ENCODE results near the gene PPA1. TPM values are rescaled to one million over a fixed set of nuclear protein-coding genes. Genes with fewer than 3 reads are reported as not detected.
"Not testable (repeated sequence)": the region's sequence is repeated elsewhere in the genome, so short reads cannot be mapped to it uniquely, and the experiment has no call there.

PPA1 gene
- total RNA-seq, 4 donors from 2014 or later, result 48.5 to 107 (median 69.8) TPM

GRCh38 chr10:70162151-70162891 is 70.9 kb downstream of the PPA1 start:
- no peak for DNase-seq
- Histone ChIP-seq H3K4me1 (no peaks in the 10 kb centered on the region), H3K27me3 (no peaks in the 10 kb centered on the region), H3K4me3 (no peak overlapping the region), H3K27ac (no peak overlapping the region), H3K9me3 (no peaks in the 10 kb centered on the region), H3K36me3 (no peaks in the 10 kb centered on the region)
- intact Hi-C loops (cut with DNase I; ENCODE audit: low total_unique reads), result no loop called here
- TF ChIP-seq, protein P1, sequence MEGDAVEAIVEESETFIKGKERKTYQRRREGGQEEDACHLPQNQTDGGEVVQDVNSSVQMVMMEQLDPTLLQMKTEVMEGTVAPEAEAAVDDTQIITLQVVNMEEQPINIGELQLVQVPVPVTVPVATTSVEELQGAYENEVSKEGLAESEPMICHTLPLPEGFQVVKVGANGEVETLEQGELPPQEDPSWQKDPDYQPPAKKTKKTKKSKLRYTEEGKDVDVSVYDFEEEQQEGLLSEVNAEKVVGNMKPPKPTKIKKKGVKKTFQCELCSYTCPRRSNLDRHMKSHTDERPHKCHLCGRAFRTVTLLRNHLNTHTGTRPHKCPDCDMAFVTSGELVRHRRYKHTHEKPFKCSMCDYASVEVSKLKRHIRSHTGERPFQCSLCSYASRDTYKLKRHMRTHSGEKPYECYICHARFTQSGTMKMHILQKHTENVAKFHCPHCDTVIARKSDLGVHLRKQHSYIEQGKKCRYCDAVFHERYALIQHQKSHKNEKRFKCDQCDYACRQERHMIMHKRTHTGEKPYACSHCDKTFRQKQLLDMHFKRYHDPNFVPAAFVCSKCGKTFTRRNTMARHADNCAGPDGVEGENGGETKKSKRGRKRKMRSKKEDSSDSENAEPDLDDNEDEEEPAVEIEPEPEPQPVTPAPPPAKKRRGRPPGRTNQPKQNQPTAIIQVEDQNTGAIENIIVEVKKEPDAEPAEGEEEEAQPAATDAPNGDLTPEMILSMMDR (IDR thresholded peaks at IDR 0.05), result no peak

DNA sequence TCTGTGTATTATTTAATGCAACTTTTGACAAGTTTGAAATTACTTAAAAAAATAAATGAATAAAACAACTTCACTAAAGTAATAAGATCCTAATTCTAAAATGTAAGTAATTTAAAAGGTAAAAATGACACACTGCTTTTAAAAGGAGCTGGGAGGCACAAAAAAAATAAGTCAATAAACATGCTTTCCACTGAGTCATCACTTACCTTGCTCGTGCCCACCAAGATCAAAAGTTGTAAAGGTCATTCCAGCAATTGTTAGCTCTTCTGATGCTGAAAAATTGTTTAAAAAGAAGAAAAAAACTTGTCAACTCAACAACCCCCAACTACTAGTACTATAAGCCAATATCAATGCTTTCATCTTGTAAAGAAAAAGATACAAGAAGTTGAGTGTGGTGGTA is 72.4 kb downstream of the PPA1 start:
- no peaks in the 10 kb centered on the region for H3K9me3 ChIP-seq
- H3K4me1 ChIP-seq, result no peaks in the 10 kb centered on the region
- DNase-seq, result no peak
- intact Hi-C loops (cut with DNase I; ENCODE audit: low total_unique reads), result no loop called here
- H3K27ac ChIP-seq, result no peak overlapping the region
- no peaks in the 10 kb centered on the region for H3K36me3 ChIP-seq
- H3K27me3 ChIP-seq, result no peaks in the 10 kb centered on the region
- H3K4me3 ChIP-seq, result no peak overlapping the region
- TF ChIP-seq POLR2A (IDR thresholded peaks at IDR 0.05), result no peak
- TF ChIP-seq, protein P1 (IDR thresholded peaks at IDR 0.05), result no peak

- H3K36me3 ChIP-seq; H3K27me3 ChIP-seq; DNase-seq; H3K4me3 ChIP-seq; intact Hi-C loops (cut with DNase I; ENCODE audit: low total_unique reads); H3K27ac ChIP-seq; H3K4me1 ChIP-seq; H3K9me3 ChIP-seq: not testable (repeated sequence)
Measured at GRCh38 chr10:70159366-70159765, 73.9 kb downstream of the PPA1 start.

GRCh38 chr10:70158113-70158512 is 75.1 kb downstream of the PPA1 start:
- no peak for TF ChIP-seq POLR2A (IDR thresholded peaks at IDR 0.05)
- TF ChIP-seq, protein P1 (IDR thresholded peaks at IDR 0.05), result no peak
- intact Hi-C loops (cut with DNase I; ENCODE audit: low total_unique reads), result no loop called here
- Histone ChIP-seq H3K9me3 (no peaks in the 10 kb centered on the region), H3K36me3 (no peaks in the 10 kb centered on the region), H3K27ac (no peak overlapping the region), H3K27me3 (no peaks in the 10 kb centered on the region), H3K4me1 (no peaks in the 10 kb centered on the region), H3K4me3 (no peak overlapping the region)
- no peak for DNase-seq

DNA sequence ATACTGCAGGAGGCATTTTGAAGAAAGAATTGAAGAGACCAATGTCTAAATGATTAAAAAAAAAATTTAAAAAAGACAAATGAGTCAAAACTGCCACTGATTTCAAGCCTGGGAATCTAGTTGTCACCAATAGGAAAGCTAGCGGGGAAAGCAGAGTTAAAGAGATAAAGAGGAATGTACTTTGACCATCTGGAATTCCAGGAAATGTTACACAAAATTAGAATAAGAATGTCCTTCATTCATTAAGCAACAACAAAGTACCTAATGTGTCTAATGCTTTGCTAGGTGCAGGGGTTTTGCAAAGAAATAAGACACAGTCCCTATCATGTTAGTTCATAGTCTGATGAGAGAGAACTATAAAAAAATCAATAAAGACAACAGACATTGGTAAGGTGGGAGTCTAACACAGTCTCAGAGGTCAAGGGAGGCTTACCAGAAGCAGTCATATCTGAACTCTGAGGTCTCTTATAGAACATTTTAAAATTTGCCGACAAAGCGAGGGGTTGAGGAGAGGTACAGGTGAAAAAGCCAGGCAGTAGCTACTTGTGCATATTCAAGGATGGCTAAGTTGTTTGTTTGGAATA is 77.9 kb downstream of the PPA1 start:
- intact Hi-C loops (cut with DNase I; ENCODE audit: low total_unique reads), result no loop called here
- Histone ChIP-seq H3K4me3 (no peak overlapping the region), H3K36me3 (no peaks in the 10 kb centered on the region), H3K27ac (no peak overlapping the region), H3K9me3 (no peaks in the 10 kb centered on the region), H3K4me1 (no peaks in the 10 kb centered on the region), H3K27me3 (no peaks in the 10 kb centered on the region)
- no peak for DNase-seq
- TF ChIP-seq POLR2A (IDR thresholded peaks at IDR 0.05), result no peak
- TF ChIP-seq, protein P1 (IDR thresholded peaks at IDR 0.05), result no peak

Small RNA genes within 50 kb of the gene (small RNA-seq; reads per million reads assigned to genes)
- not detected for gene RPS25P9

Other genes starting within 250 kb of the PPA1 start
- 10 to 100 TPM in 2 of 4 donors, 1 to 10 TPM in 2; 1.8 to 35.0 (median 9.4) TPM for gene MACROH2A2, start 180.6 kb downstream of the PPA1 start, total RNA-seq
- 10 to 100 TPM in 2 of 4 donors, 1 to 10 TPM in 2; 3.5 to 14.0 (median 8.5) TPM for gene AIFM2, start 100.6 kb downstream of the PPA1 start, total RNA-seq
- 10 to 100 TPM in 3 of 4 donors, 1 to 10 TPM in 1; 5.4 to 15.9 (median 12.7) TPM for gene TYSND1, start 86.7 kb downstream of the PPA1 start, total RNA-seq
- gene SAR1A, start 62.9 kb downstream of the PPA1 start, total RNA-seq, result 100 to 1,000 TPM in 2 of 4 donors, 10 to 100 TPM in 2; 38.2 to 232 (median 93.6) TPM
- gene NPFFR1, start 50.6 kb upstream of the PPA1 start, total RNA-seq, result 1 to 10 TPM in 1 of 4 donors, under 1 TPM in 1, not detected in 2; 0.43 to 2.1 TPM
- 10 to 100 TPM in 1 of 4 donors, 1 to 10 TPM in 2, under 1 TPM in 1; 0.29 to 12.1 (median 3.8) TPM for gene LRRC20, start 149.2 kb upstream of the PPA1 start, total RNA-seq
- gene EIF4EBP2, start 170.7 kb upstream of the PPA1 start, total RNA-seq, result 10 to 100 TPM; 26.9 to 70.3 (median 46.3) TPM
- not detected for gene NODAL, start 208.3 kb upstream of the PPA1 start, total RNA-seq
- 10 to 100 TPM in 2 of 4 donors, 1 to 10 TPM in 2; 1.8 to 21.6 (median 10.3) TPM for gene PALD1, start 245.3 kb upstream of the PPA1 start, total RNA-seq

Data from uterus (tissue), 4 donors.